H9 (cell line): ENCODE data around the gene EHBP1L1. TPM values are rescaled to one million over a fixed set of nuclear protein-coding genes. Genes with fewer than 3 reads are reported as not detected.

Experiments used
- DNase-seq: peaks from one replicate; pipeline ENCODE4 v3.0.0-alpha.2; 2017
- H2AFZ ChIP-seq: one replicate; pipeline ENCODE4 v1.6.1; 2013; ENCODE audit warnings: mild to moderate bottlenecking, low read length, control low read depth, moderate library complexity
- H2AK5ac ChIP-seq: 2 replicates; pipeline ENCODE4 v1.6.1; 2013; ENCODE audit warnings: low read length, control low read depth, mixed read lengths; ENCODE audit not compliant: insufficient read length
- H2BK120ac ChIP-seq: one replicate; pipeline ENCODE4 v1.6.1; 2013; ENCODE audit warnings: low read depth, mild to moderate bottlenecking, low read length, control low read depth, inconsistent platforms; ENCODE audit not compliant: poor library complexity, severe bottlenecking
- H2BK12ac ChIP-seq: 2 replicates; pipeline ENCODE4 v1.6.1; 2013; ENCODE audit warnings: low read length, control low read depth, mixed read lengths, low read depth; ENCODE audit not compliant: insufficient read length
- H2BK15ac ChIP-seq: 2 replicates; pipeline ENCODE4 v1.6.1; 2013; ENCODE audit warnings: low read depth, low read length, control low read depth
- H2BK20ac ChIP-seq: one replicate; pipeline ENCODE4 v1.6.1; 2013; ENCODE audit warnings: low read depth, mild to moderate bottlenecking, low read length, control low read depth, inconsistent platforms; ENCODE audit not compliant: poor library complexity, severe bottlenecking
- H2BK5ac ChIP-seq: 2 replicates; pipeline ENCODE4 v1.6.1; 2013; ENCODE audit warnings: low read length, control low read depth, mixed read lengths; ENCODE audit not compliant: insufficient read length
- H3K14ac ChIP-seq: 2 replicates; pipeline ENCODE4 v1.6.1; 2013; ENCODE audit warnings: low read length, control low read depth; ENCODE audit not compliant: insufficient read depth
- H3K18ac ChIP-seq: 2 replicates; pipeline ENCODE4 v1.6.1; 2013; ENCODE audit warnings: low read depth, mild to moderate bottlenecking, mixed read lengths, low read length, control low read depth; ENCODE audit not compliant: insufficient read length
- H3K23ac ChIP-seq: 2 replicates; pipeline ENCODE4 v1.6.1; 2013; ENCODE audit warnings: low read length, control low read depth, mixed read lengths, low read depth; ENCODE audit not compliant: insufficient read length
- H3K23me2 ChIP-seq: 2 replicates; pipeline ENCODE4 v1.6.1; 2013; ENCODE audit warnings: low read depth, mild to moderate bottlenecking, mixed read lengths, low read length, control low read depth; ENCODE audit not compliant: insufficient read length, poor library complexity, severe bottlenecking
- H3K27ac ChIP-seq: 2 replicates; pipeline ENCODE4 v1.5.1; 2013; ENCODE audit warnings: low read length, control low read depth, mixed read lengths, low read depth; ENCODE audit not compliant: insufficient read length
- H3K27me3 ChIP-seq: 2 replicates; pipeline ENCODE4 v1.6.1; 2013; ENCODE audit warnings: low read length, control low read depth, inconsistent platforms; ENCODE audit not compliant: insufficient read depth
- H3K4ac ChIP-seq: 2 replicates; pipeline ENCODE4 v1.6.1; 2013; ENCODE audit warnings: low read depth, mild to moderate bottlenecking, control low read depth, inconsistent platforms, low read length, moderate library complexity
- H3K4me1 ChIP-seq: 2 replicates; pipeline ENCODE4 v1.6.1; 2013; ENCODE audit warnings: low read length, control low read depth, inconsistent platforms; ENCODE audit not compliant: insufficient read depth
- H3K4me2 ChIP-seq: 2 replicates; pipeline ENCODE4 v1.6.1; 2013; ENCODE audit warnings: low read length, control low read depth, mixed read lengths; ENCODE audit not compliant: insufficient read length, insufficient read depth
- H3K56ac ChIP-seq: 2 replicates; pipeline ENCODE4 v1.6.1; 2013; ENCODE audit warnings: low read depth, mild to moderate bottlenecking, mixed read lengths, low read length, control low read depth; ENCODE audit not compliant: insufficient read length
- H3K79me1 ChIP-seq: 2 replicates; pipeline ENCODE4 v1.6.1; 2013; ENCODE audit warnings: low read depth, mild to moderate bottlenecking, moderate library complexity, low read length, control low read depth, inconsistent platforms; ENCODE audit not compliant: insufficient read depth, poor library complexity, severe bottlenecking
- H3K79me2 ChIP-seq: 2 replicates; pipeline ENCODE4 v1.6.1; 2013; ENCODE audit warnings: low read length, control low read depth, inconsistent platforms; ENCODE audit not compliant: insufficient read depth
- H3K9ac ChIP-seq: 2 replicates; pipeline ENCODE4 v1.6.1; 2013; ENCODE audit warnings: low read length, control low read depth, mixed read lengths; ENCODE audit not compliant: insufficient read length; ENCODE audit errors: extremely low read depth
- H3K9me3 ChIP-seq: one replicate; pipeline ENCODE4 v1.6.1; 2013; ENCODE audit warnings: low read depth, low read length, inconsistent platforms; ENCODE audit not compliant: control insufficient read depth
- H3T11ph ChIP-seq: one replicate; pipeline ENCODE4 v1.6.1; 2013; ENCODE audit warnings: mild to moderate bottlenecking, low read length, control low read depth, inconsistent platforms
- H4K20me1 ChIP-seq: one replicate; pipeline ENCODE4 v1.6.1; 2013; ENCODE audit not compliant: control insufficient read depth, insufficient read length, insufficient read depth
- H4K5ac ChIP-seq: 2 replicates; pipeline ENCODE4 v1.6.1; 2013; ENCODE audit warnings: low read depth, mild to moderate bottlenecking, mixed read lengths, low read length, control low read depth; ENCODE audit not compliant: insufficient read length
- H4K8ac ChIP-seq: replicated peaks from 2 replicates; pipeline ENCODE4 v1.6.1; 2013; ENCODE audit warnings: low read length, control low read depth, mixed read lengths, low read depth; ENCODE audit not compliant: insufficient read length
- H4K91ac ChIP-seq: 2 replicates; pipeline ENCODE4 v1.6.1; 2013; ENCODE audit warnings: low read depth, mild to moderate bottlenecking, moderate library complexity, mixed read lengths, low read length, control low read depth; ENCODE audit not compliant: insufficient read length
- H3K27ac Mint-ChIP-seq, 3 experiments: 2 replicates in 2 of 3; 3 replicates in 1 of 3; pipeline ENCODE4 v1.8.0; 2020 to 2021; ENCODE audit warnings: mixed read lengths in 3 of 3, mild to moderate bottlenecking in 1 of 3, moderate library complexity in 1 of 3
- H3K27me3 Mint-ChIP-seq: 2 replicates; pipeline ENCODE4 v1.8.0; 2021; ENCODE audit warnings: low read depth, mild to moderate bottlenecking, moderate library complexity, mixed read lengths
- H3K36me3 Mint-ChIP-seq, 3 experiments: 2 replicates in 2 of 3; 3 replicates in 1 of 3; pipeline ENCODE4 v1.8.0; 2020 to 2021; ENCODE audit warnings: low read depth in 3 of 3, mixed read lengths in 3 of 3; ENCODE audit not compliant: insufficient read depth in 1 of 3
- H3K4me1 Mint-ChIP-seq, 2 experiments: 2 replicates each; pipeline ENCODE4 v1.8.0; 2020; ENCODE audit warnings: mixed read lengths in 2 of 2
- H3K4me3 Mint-ChIP-seq, 2 experiments: 2 replicates in 1 of 2; 3 replicates in 1 of 2; pipeline ENCODE4 v1.8.0; 2020 to 2021; ENCODE audit warnings: mild to moderate bottlenecking in 2 of 2, mixed read lengths in 2 of 2, moderate library complexity in 1 of 2
- H3K9me3 Mint-ChIP-seq, 2 experiments: 2 replicates in 1 of 2; 3 replicates in 1 of 2; pipeline ENCODE4 v1.8.0; 2020; ENCODE audit warnings: mild to moderate bottlenecking in 2 of 2, mixed read lengths in 2 of 2, moderate library complexity in 1 of 2
- CTCF ChIP-seq: fragments of 200-600 bp; sonication (generic); conservative IDR thresholded peaks from 3 replicates; pipeline ENCODE4 v1.8.0; 2021; ENCODE audit warnings: antibody characterized with exemption, mild to moderate bottlenecking
- WGBS: extraction: QIAGEN DNeasy Blood & Tissue Kit; methylation state at CpG from one replicate; pipeline ENCODE4 v1.1.7; 2013; ENCODE audit warnings: missing lambda C conversion rate, low lambda C conversion rate, mixed read lengths; ENCODE audit not compliant: insufficient read length; ENCODE audit errors: extremely low coverage; 5-methylcytosine and 5-hydroxymethylcytosine counted together
- total RNA-seq: library from RNA; stranded (reverse); gene quantifications from 2 replicates; pipeline ENCODE4 v1.2.1, GENCODE V29; 2021

EHBP1L1 gene
- total RNA-seq, 1 experiment from 2014 or later: 13.8 TPM

GRCh38 chr11:65599955-65600246, 24.0 kb downstream of the EHBP1L1 start:
- peaks cover 0 to 3% of the 10 kb centered on the region in 2 experiments; a peak in 1 of 4 replicates for H3K4me1 Mint-ChIP-seq
- no peak overlapping the region for H3K56ac ChIP-seq
- no peaks in the 10 kb centered on the region for H3K9me3 Mint-ChIP-seq
- H3T11ph ChIP-seq: no peak overlapping the region
- no peak overlapping the region for H3K4me3 Mint-ChIP-seq
- no peaks in the 10 kb centered on the region for H4K20me1 ChIP-seq
- H2BK20ac ChIP-seq: no peak overlapping the region
- peaks cover 9 to 35% (median 24%) of the 10 kb centered on the region in 3 experiments for H3K36me3 Mint-ChIP-seq
- H4K8ac ChIP-seq: no peak overlapping the region
- H2AFZ ChIP-seq: no peak overlapping the region
- no peak for TF ChIP-seq CTCF
- H3K9me3 ChIP-seq: no peaks in the 10 kb centered on the region
- H3K79me2 ChIP-seq: no peaks in the 10 kb centered on the region
- H2AK5ac ChIP-seq: no peak overlapping the region
- no peak overlapping the region for H3K4ac ChIP-seq
- no peak overlapping the region for H3K27ac Mint-ChIP-seq
- no peak overlapping the region for H3K18ac ChIP-seq
- no peak overlapping the region for H3K9ac ChIP-seq
- H3K27ac ChIP-seq: no peak overlapping the region
- H3K23ac ChIP-seq: no peak overlapping the region
- no peak overlapping the region for H2BK120ac ChIP-seq
- no peaks in the 10 kb centered on the region for H3K79me1 ChIP-seq
- no peak overlapping the region for H4K91ac ChIP-seq
- no CpG with 5 or more reads among the region's 6 CpGs for WGBS
- no peak overlapping the region for H3K4me2 ChIP-seq
- no peak overlapping the region for H3K14ac ChIP-seq
- no peak overlapping the region for H2BK12ac ChIP-seq
- no peak overlapping the region for H2BK15ac ChIP-seq
- H3K23me2 ChIP-seq: no peaks in the 10 kb centered on the region
- DNase-seq: no peak
- peaks cover 7% of the 10 kb centered on the region for H3K27me3 Mint-ChIP-seq
- no peaks in the 10 kb centered on the region for H3K4me1 ChIP-seq
- no peak overlapping the region for H2BK5ac ChIP-seq
- H4K5ac ChIP-seq: no peak overlapping the region
- no peaks in the 10 kb centered on the region; the same call in 1 of the 2 replicates for H3K27me3 ChIP-seq
